Upper lobe of right lung (tissue), 1 donor: ENCODE results near the gene CEP104. TPM values are rescaled to one million over a fixed set of nuclear protein-coding genes. Genes with fewer than 3 reads are reported as not detected.
A peak's percentile ranks its signal among the peaks of the same experiment; 100 is the strongest.

Source experiments
- ATAC-seq: fragments of 200-7000 bp; cut with Tn5 transposase; one replicate; pipeline ENCODE4 v1.9.1; 2020; ENCODE audit warnings: mild to moderate bottlenecking, moderate library complexity
- DNase-seq: peaks from one replicate; pipeline ENCODE4 v3.0.0-alpha.2; 2020
- H3K27ac ChIP-seq: fragments of 200-600 bp; one replicate; pipeline ENCODE4 v1.8.0; 2022
- H3K27me3 ChIP-seq: fragments of 200-600 bp; one replicate; pipeline ENCODE4 v1.8.0; 2022; ENCODE audit warnings: mild to moderate bottlenecking
- H3K36me3 ChIP-seq: fragments of 200-600 bp; one replicate; pipeline ENCODE4 v1.8.0; 2022
- H3K4me1 ChIP-seq: fragments of 200-600 bp; one replicate; pipeline ENCODE4 v1.8.0; 2022
- H3K4me3 ChIP-seq: fragments of 200-600 bp; one replicate; pipeline ENCODE4 v1.8.0; 2022; ENCODE audit warnings: mild to moderate bottlenecking
- H3K9me3 ChIP-seq: fragments of 200-600 bp; one replicate; pipeline ENCODE4 v1.8.0; 2022
- CTCF ChIP-seq: fragments of 200-600 bp; IDR thresholded peaks from one replicate; pipeline ENCODE4 v1.8.0; 2022; ENCODE audit warnings: antibody characterized with exemption
- intact Hi-C: fragments of 100-400 bp; cut with DNase I; formaldehyde crosslinking; loops from one replicate; pipeline ENCODE4 v1.11.0; 2022
- total RNA-seq: library from RNA; stranded (reverse); fragmentation: NEBNext Ultra II Directional; extraction: Animal tissue kit (Norgen Biotek cat#: 25700); gene quantifications from one replicate; pipeline ENCODE4 v1.2.1, GENCODE V29; 2021
- donor health status: DM: no; HTN: yes; CAD: no; lungs with severe emphysema.

The CEP104 gene
- total RNA-seq, 1 donor from 2014 or later, result 61.0 TPM

GRCh38 chr1:3772715-3773571 lies 84.1 kb downstream of the CEP104 start, which contains the start of gene SMIM1:
SMIM1 (plus strand) TSS chr1:3772749; CDS start chr1:3775374, 2,625 bp downstream.
- H3K4me1 ChIP-seq, result peaks cover 13% of the 10 kb centered on the region
- H3K27me3 ChIP-seq, result no peaks in the 10 kb centered on the region
- ATAC-seq, result peak; percentile 3
- intact Hi-C loops, result no loop called here
- H3K36me3 ChIP-seq, result no peaks in the 10 kb centered on the region
- H3K27ac ChIP-seq, result peak within 1 kb of the TSS; percentile 63
- peak; percentile 75 for DNase-seq
- H3K4me3 ChIP-seq, result peak within 1 kb of the TSS; percentile 61
- TF ChIP-seq CTCF, result no peak
- H3K9me3 ChIP-seq, result no peaks in the 10 kb centered on the region

DNA sequence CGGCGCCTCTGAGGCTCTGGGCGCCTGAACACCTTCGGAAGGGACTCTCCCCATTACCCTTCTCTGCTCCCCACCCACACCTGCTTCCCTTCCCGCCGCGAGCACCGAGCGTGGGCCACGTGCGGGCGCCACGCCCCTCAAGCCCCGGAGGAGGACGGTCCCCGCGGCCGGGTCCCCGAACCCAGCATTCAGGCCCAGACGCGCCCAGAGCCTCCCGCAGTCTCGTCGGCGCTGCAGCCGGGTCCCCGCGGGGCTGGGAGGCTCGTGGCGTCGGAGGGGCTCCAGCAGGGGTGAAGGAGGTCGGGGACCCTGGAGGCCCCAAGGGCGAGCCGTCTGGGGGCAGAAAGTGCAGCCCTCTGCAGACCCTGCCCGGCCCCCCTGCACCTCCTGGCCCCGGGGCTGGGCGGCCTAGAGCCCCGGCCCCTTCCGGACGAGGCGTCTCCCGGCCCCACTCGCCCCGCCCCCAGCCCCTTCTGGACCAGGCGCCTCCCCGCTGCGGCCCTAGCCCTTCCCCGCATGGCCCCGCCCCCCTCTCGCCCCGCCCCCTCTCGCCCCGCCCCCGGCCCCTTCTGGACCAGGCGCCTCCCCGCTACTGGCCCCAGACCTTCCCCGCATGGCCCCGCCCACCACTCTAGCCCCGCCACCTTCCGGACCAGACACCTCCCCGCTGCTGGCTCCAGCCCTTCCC lies 84.8 kb downstream of the CEP104 start:
- DNase-seq, result peak; percentile 97
- Histone ChIP-seq H3K36me3 (no peaks in the 10 kb centered on the region), H3K4me3 (peak overlapping the region; percentile 61), H3K27me3 (no peaks in the 10 kb centered on the region), H3K9me3 (no peaks in the 10 kb centered on the region), H3K27ac (peak overlapping the region; percentile 63), H3K4me1 (peaks cover 13% of the 10 kb centered on the region)
- intact Hi-C loops, result no loop called here
- peak; percentile 88 for ATAC-seq
- no peak for TF ChIP-seq CTCF

GRCh38 chr1:3771108-3772026 lies 85.6 kb downstream of the CEP104 start:
- Histone ChIP-seq H3K4me1 (peaks cover 13% of the 10 kb centered on the region), H3K27ac (no peak overlapping the region), H3K9me3 (no peaks in the 10 kb centered on the region), H3K4me3 (peak overlapping the region; percentile 61), H3K36me3 (no peaks in the 10 kb centered on the region), H3K27me3 (no peaks in the 10 kb centered on the region)
- no peak for TF ChIP-seq CTCF
- ATAC-seq (no peak), DNase-seq (no peak)
- intact Hi-C loops, result no loop called here

DNA sequence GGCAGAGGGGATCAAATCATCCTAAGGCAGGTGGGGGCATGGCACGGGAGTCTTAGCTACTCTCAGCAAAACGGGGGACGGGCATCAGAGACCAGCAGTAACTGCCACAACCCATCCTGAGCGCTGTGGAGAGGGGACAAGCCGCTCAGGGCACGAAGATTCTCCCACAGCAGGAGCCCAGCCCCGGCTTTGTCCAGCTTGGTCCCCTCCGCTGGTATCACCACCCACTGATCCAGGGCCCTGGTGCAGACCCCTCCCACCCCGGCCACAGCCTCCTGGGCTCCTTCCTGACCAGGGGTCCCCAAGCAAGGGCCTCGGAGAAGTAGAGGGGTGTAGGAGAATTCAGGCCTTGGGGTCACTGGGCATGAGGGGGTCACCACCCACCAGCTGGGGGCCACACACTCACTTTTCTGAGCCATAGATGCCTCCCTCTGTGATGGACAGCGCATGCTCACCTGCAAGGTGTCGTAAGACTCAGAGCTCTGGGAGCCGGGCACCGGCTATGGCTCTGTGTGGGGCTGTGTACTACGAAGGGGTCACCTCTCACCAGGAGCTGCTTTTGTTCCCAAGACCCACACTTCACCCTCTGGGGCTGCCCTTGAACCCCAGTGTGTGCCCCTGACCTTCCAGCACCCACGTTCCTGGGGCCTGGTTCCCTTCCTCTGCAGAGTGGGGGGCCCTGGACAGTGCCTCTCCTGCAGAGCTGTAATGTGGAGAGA lies 86.8 kb downstream of the CEP104 start:
- DNase-seq, result no peak
- Histone ChIP-seq H3K36me3 (no peaks in the 10 kb centered on the region), H3K27me3 (no peaks in the 10 kb centered on the region), H3K4me3 (no peak overlapping the region), H3K9me3 (no peaks in the 10 kb centered on the region), H3K27ac (no peak overlapping the region), H3K4me1 (peaks cover 8% of the 10 kb centered on the region)
- TF ChIP-seq CTCF, result no peak
- intact Hi-C loops, result no loop called here
- ATAC-seq, result no peak
